MCF 10A (cell line): ENCODE data around the gene ZNF304. TPM values are rescaled to one million over a fixed set of nuclear protein-coding genes. Genes with fewer than 3 reads are reported as not detected.

Source experiments
- BruUV-seq: library from RNA; stranded (reverse); fragments of 400-500 nt; replicated peaks from 2 replicates; lab custom pipeline; 2021; lab: Mats Ljungman, UMichigan
- CTCF ChIA-PET: fragments of 300-600 bp; sonication (Branson Sonifier 250); formaldehyde crosslinking; extraction: SDS; loops from one replicate; lab custom pipeline; 2021; ENCODE audit warnings: antibody characterized with exemption, inconsistent platforms; lab: Yijun Ruan, JAX
- POLR2A ChIA-PET: fragments of 300-600, 350-650 bp; sonication (Branson Sonifier 250); formaldehyde crosslinking; extraction: SDS; loops from one replicate; lab custom pipeline; 2020; ENCODE audit warnings: antibody characterized with exemption, inconsistent platforms; lab: Yijun Ruan, JAX
- DNase-seq: peaks from one replicate; pipeline ENCODE4 v3.0.0-alpha.2; 2018; ENCODE audit not compliant: unreplicated experiment
- H3K27ac Mint-ChIP-seq: one replicate; pipeline ENCODE4 v1.8.0; 2022; ENCODE audit warnings: mild to moderate bottlenecking, low read depth, mixed read lengths; ENCODE audit not compliant: unreplicated experiment
- H3K27me3 Mint-ChIP-seq: one replicate; pipeline ENCODE4 v1.8.0; 2022; ENCODE audit warnings: mixed read lengths; ENCODE audit not compliant: insufficient read depth, unreplicated experiment
- H3K36me3 Mint-ChIP-seq: one replicate; pipeline ENCODE4 v1.8.0; 2022; ENCODE audit warnings: mild to moderate bottlenecking, moderate library complexity, mixed read lengths; ENCODE audit not compliant: insufficient read depth, unreplicated experiment
- H3K4me1 Mint-ChIP-seq: one replicate; pipeline ENCODE4 v1.8.0; 2022; ENCODE audit warnings: mixed read lengths; ENCODE audit not compliant: insufficient read depth, unreplicated experiment
- H3K4me3 Mint-ChIP-seq: one replicate; pipeline ENCODE4 v1.8.0; 2022; ENCODE audit warnings: mild to moderate bottlenecking, moderate library complexity, mixed read lengths; ENCODE audit not compliant: unreplicated experiment
- H3K9me3 Mint-ChIP-seq: one replicate; pipeline ENCODE4 v1.8.0; 2022; ENCODE audit warnings: mixed read lengths; ENCODE audit not compliant: unreplicated experiment
- CTCF ChIP-seq: fragments of 200-600 bp; IDR thresholded peaks from one replicate; pipeline ENCODE4 v1.8.0; 2022; ENCODE audit warnings: antibody characterized with exemption, mild to moderate bottlenecking; ENCODE audit not compliant: unreplicated experiment
- intact Hi-C: fragments of 100-400 bp; cut with micrococcal nuclease; formaldehyde crosslinking; loops from 2 replicates; pipeline ENCODE4 v1.14.1; 2022
- total RNA-seq: library from RNA; stranded (reverse); gene quantifications from 2 replicates; pipeline ENCODE4 v1.2.3, GENCODE V29; 2022

The ZNF304 gene
- total RNA-seq, 1 experiment from 2014 or later, result 7.0 TPM

- H3K36me3 Mint-ChIP-seq, result peaks cover 35% of the 10 kb centered on the region
- peaks cover 7% of the 10 kb centered on the region for H3K9me3 Mint-ChIP-seq
- BruUV-seq, result no TSS peak
- ChIA-PET POLR2A (interaction anchor here (0.9 to 2.7 kb wide), 4 partner anchors 10 to 49 kb away, joined by 3 to 29 read pairs (median 12); partner anchors contain the start of genes TRAPPC2B and ZNF547), CTCF (no interaction called here)
- H3K4me1 Mint-ChIP-seq, result peaks cover 21% of the 10 kb centered on the region
- DNase-seq, result no peak
- intact Hi-C loops, result loop anchor here (2.0 kb wide), 1 partner anchor 71 kb away; the partner anchor contains the start of gene ZNF460
- H3K4me3 Mint-ChIP-seq, result peak overlapping the region; percentile 90
- H3K27ac Mint-ChIP-seq, result peak overlapping the region; percentile 97
- no peaks in the 10 kb centered on the region for H3K27me3 Mint-ChIP-seq
- no peak for TF ChIP-seq CTCF
Observed at GRCh38 chr19:57351867-57352266, 796 bp downstream of the ZNF304 start.

GRCh38 chr19:57355916-57356315 is 4.8 kb downstream of the ZNF304 start:
- H3K9me3 Mint-ChIP-seq, result peaks cover 7% of the 10 kb centered on the region
- POLR2A ChIA-PET, result no interaction called here

GRCh38 chr19:57357406-57357805 is 6.3 kb downstream of the ZNF304 start:
- Mint-ChIP-seq H3K4me3 (no peak overlapping the region), H3K36me3 (peaks cover 50% of the 10 kb centered on the region), H3K9me3 (peaks cover 7% of the 10 kb centered on the region), H3K27me3 (no peaks in the 10 kb centered on the region), H3K27ac (no peak overlapping the region), H3K4me1 (peaks cover 13% of the 10 kb centered on the region)
- BruUV-seq, result no TSS peak
- ChIA-PET CTCF (interaction anchor here (0.5 to 1.3 kb wide), 4 partner anchors 9 to 77 kb away, joined by 3 to 8 read pairs (median 4); partner anchors contain the start of gene ZNF460), POLR2A (interaction anchor here (0.5 kb wide), 1 partner anchor 588 kb away, joined by 3 read pairs; no protein-coding TSS in a partner anchor)
- no peak for DNase-seq
- no peak for TF ChIP-seq CTCF
- intact Hi-C loops, result no loop called here

More at GRCh38 chr19:57355916-57356315, 4.8 kb downstream of the ZNF304 start:
- no peak for DNase-seq
- CTCF ChIA-PET, result interaction anchor here (1.1 kb wide), 1 partner anchor 50 kb away, joined by 3 read pairs; no protein-coding TSS in a partner anchor
- intact Hi-C loops, result no loop called here
- no peak for TF ChIP-seq CTCF
- Mint-ChIP-seq H3K27me3 (no peaks in the 10 kb centered on the region), H3K4me3 (no peak overlapping the region), H3K27ac (no peak overlapping the region), H3K4me1 (peaks cover 21% of the 10 kb centered on the region), H3K36me3 (peaks cover 53% of the 10 kb centered on the region)
- BruUV-seq, result no TSS peak

- TF ChIP-seq CTCF, result no peak
- H3K4me1 Mint-ChIP-seq, result peaks cover 8% of the 10 kb centered on the region
- CTCF ChIA-PET, result no interaction called here
- DNase-seq, result no peak
- H3K4me3 Mint-ChIP-seq, result no peak overlapping the region
- H3K27me3 Mint-ChIP-seq, result no peaks in the 10 kb centered on the region
- no peak overlapping the region for H3K27ac Mint-ChIP-seq
- peaks cover 58% of the 10 kb centered on the region for H3K36me3 Mint-ChIP-seq
- intact Hi-C loops, result no loop called here
- no TSS peak for BruUV-seq
- POLR2A ChIA-PET, result interaction anchor here (1.0 kb wide), 1 partner anchor 8 kb away, joined by 3 read pairs; the partner anchor contains the start of gene ZNF304
- peaks cover 7% of the 10 kb centered on the region for H3K9me3 Mint-ChIP-seq
Observed at GRCh38 chr19:57359300-57359699, 8.2 kb downstream of the ZNF304 start.
